ENCODE data around the gene SDK1. TPM values are rescaled to one million over a fixed set of nuclear protein-coding genes. Genes with fewer than 3 reads are reported as not detected.
"Not testable (repeated sequence)": the region's sequence is repeated elsewhere in the genome, so short reads cannot be mapped to it uniquely, and the experiment has no call there.

The SDK1 gene
- total RNA-seq, 1 donor from 2014 or later, result 16.7 TPM

GRCh38 chr7:4233621-4234497, 932.8 kb downstream of the SDK1 start:
- H3K27me3 ChIP-seq, result no peaks in the 10 kb centered on the region
- no peak for DNase-seq (ENCODE audit: extremely low spot score in 2 of 2)
- TF ChIP-seq POLR2AphosphoS5 (IDR thresholded peaks at IDR 0.05; ENCODE audit: insufficient read depth in 1 of 2, low read depth in 1 of 2), result no peak
- TF ChIP-seq CTCF (IDR thresholded peaks at IDR 0.05), result no peak
- TF ChIP-seq POLR2A (IDR thresholded peaks at IDR 0.05), result no peak
- no peaks in the 10 kb centered on the region for H3K36me3 ChIP-seq
- H3K9me3 ChIP-seq, result no peaks in the 10 kb centered on the region
- no peaks in the 10 kb centered on the region for H3K4me1 ChIP-seq
- no peak overlapping the region for H3K4me3 ChIP-seq
- no peak overlapping the region for H3K27ac ChIP-seq
- intact Hi-C loops (cut with DNase I), result no loop called here

DNA sequence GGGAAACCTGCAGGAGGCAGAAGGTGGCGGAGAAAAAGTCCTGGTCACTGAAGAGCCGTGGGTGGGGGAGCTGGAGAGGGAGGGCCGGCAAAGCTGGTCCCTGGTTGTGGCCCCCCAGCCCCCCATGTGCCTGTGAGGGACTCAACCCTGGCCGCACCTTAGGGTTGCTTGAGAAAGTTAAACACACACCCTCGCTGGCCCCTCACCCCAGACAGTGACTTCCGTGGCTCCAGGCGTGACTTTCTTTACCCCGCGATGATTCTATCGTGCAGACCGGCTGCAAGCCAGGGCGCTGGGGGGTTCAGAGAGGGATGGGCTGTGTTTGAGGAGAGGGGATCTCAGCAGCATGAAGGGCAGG, 933.4 kb downstream of the SDK1 start:
- TF ChIP-seq CTCF (IDR thresholded peaks at IDR 0.05), result no peak
- no peak for TF ChIP-seq POLR2A (IDR thresholded peaks at IDR 0.05)
- intact Hi-C loops (cut with DNase I), result no loop called here
- H3K36me3 ChIP-seq, result no peaks in the 10 kb centered on the region
- no peaks in the 10 kb centered on the region for H3K4me1 ChIP-seq
- H3K27me3 ChIP-seq, result no peaks in the 10 kb centered on the region
- H3K4me3 ChIP-seq, result no peak overlapping the region
- H3K27ac ChIP-seq, result no peak overlapping the region
- no peak for DNase-seq (ENCODE audit: extremely low spot score in 2 of 2)
- H3K9me3 ChIP-seq, result no peaks in the 10 kb centered on the region

GRCh38 chr7:4234886-4235285, 933.8 kb downstream of the SDK1 start:
- TF ChIP-seq POLR2A (IDR thresholded peaks at IDR 0.05) (no peak), POLR2AphosphoS5 (IDR thresholded peaks at IDR 0.05; ENCODE audit: insufficient read depth in 1 of 2, low read depth in 1 of 2) (no peak), CTCF (IDR thresholded peaks at IDR 0.05) (no peak)

DNA sequence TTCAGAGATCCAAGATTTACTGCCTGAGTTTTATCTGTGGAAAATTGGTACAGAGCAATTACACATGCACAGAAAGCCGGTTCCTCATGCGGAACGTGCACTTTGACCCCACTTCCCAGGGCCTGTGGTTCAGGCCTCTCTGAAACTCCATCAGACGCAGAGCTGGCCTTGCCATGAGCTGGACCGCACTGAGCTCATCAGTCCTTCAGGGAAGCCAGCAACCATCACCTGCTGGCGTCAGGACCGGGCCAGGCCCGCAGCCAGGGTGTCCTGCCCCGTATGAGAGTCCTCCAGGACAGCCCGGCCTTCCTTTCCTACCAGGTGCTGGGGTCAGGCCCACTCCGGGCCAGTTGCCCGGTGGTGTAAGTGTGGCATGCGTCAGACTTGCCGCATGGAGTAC, 934.5 kb downstream of the SDK1 start:
- no peaks in the 10 kb centered on the region for H3K4me1 ChIP-seq
- no peak for TF ChIP-seq POLR2AphosphoS5 (IDR thresholded peaks at IDR 0.05; ENCODE audit: insufficient read depth in 1 of 2, low read depth in 1 of 2)
- no peak overlapping the region for H3K27ac ChIP-seq
- no peak for DNase-seq (ENCODE audit: extremely low spot score in 2 of 2)
- no peaks in the 10 kb centered on the region for H3K36me3 ChIP-seq
- H3K4me3 ChIP-seq, result no peak overlapping the region
- no peaks in the 10 kb centered on the region for H3K9me3 ChIP-seq
- H3K27me3 ChIP-seq, result no peaks in the 10 kb centered on the region
- intact Hi-C loops (cut with DNase I), result no loop called here

More at GRCh38 chr7:4234886-4235285, 933.8 kb downstream of the SDK1 start:
- Histone ChIP-seq H3K27ac (no peak overlapping the region), H3K4me1 (no peaks in the 10 kb centered on the region), H3K4me3 (no peak overlapping the region), H3K27me3 (no peaks in the 10 kb centered on the region), H3K9me3 (no peaks in the 10 kb centered on the region), H3K36me3 (no peaks in the 10 kb centered on the region)
- DNase-seq (ENCODE audit: extremely low spot score in 2 of 2), result no peak
- intact Hi-C loops (cut with DNase I), result no loop called here

- no peaks in the 10 kb centered on the region for H3K4me1 ChIP-seq
- intact Hi-C loops (cut with DNase I), result no loop called here
- H3K9me3 ChIP-seq, result no peaks in the 10 kb centered on the region
- H3K4me3 ChIP-seq, result no peak overlapping the region
- no peaks in the 10 kb centered on the region for H3K27me3 ChIP-seq
- no peak overlapping the region for H3K27ac ChIP-seq
- no peak for DNase-seq (ENCODE audit: extremely low spot score in 2 of 2)
- no peaks in the 10 kb centered on the region for H3K36me3 ChIP-seq
- TF ChIP-seq CTCF (IDR thresholded peaks at IDR 0.05) (no peak), POLR2AphosphoS5 (IDR thresholded peaks at IDR 0.05; ENCODE audit: insufficient read depth in 1 of 2, low read depth in 1 of 2) (no peak), POLR2A (IDR thresholded peaks at IDR 0.05) (no peak)
These were observed 935.3 kb downstream of the SDK1 start for GRCh38 chr7:4236389-4236788.

- H3K4me1 ChIP-seq; H3K27me3 ChIP-seq; intact Hi-C loops (cut with DNase I); H3K9me3 ChIP-seq; DNase-seq (ENCODE audit: extremely low spot score in 2 of 2); H3K27ac ChIP-seq; H3K36me3 ChIP-seq; H3K4me3 ChIP-seq: not testable (repeated sequence)
These were observed 935.8 kb downstream of the SDK1 start for GRCh38 chr7:4236873-4237272.

All from vagina (tissue), 2 donors.